ENCODE data around the gene BSDC1.
"Not testable (repeated sequence)": the region's sequence is repeated elsewhere in the genome, so short reads cannot be mapped to it uniquely, and the experiment has no call there.

BSDC1 gene

GRCh38 chr1:32394141-32394889, at the start of gene BSDC1:
BSDC1 (minus strand) TSS chr1:32394441; CDS start chr1:32394414, 27 bp downstream.
- peak; percentile 100 for DNase-seq

GRCh38 chr1:32441467-32441866, 47.2 kb upstream of the BSDC1 start:
- DNase-seq = not testable (repeated sequence)

- DNase-seq = not testable (repeated sequence)
Measured at GRCh38 chr1:32438777-32439176, 44.5 kb upstream of the BSDC1 start.

- DNase-seq = no peak
Measured at GRCh38 chr1:32438136-32438535, 43.9 kb upstream of the BSDC1 start.

- DNase-seq = no peak
Measured at GRCh38 chr1:32431736-32432400, 37.6 kb upstream of the BSDC1 start.

GRCh38 chr1:32427264-32427963, 33.2 kb upstream of the BSDC1 start:
- no peak for DNase-seq

- peak; percentile 30 for DNase-seq
Measured at GRCh38 chr1:32426489-32427255, 32.4 kb upstream of the BSDC1 start.

- DNase-seq = no peak
Measured at GRCh38 chr1:32421775-32422174, 27.5 kb upstream of the BSDC1 start.

GRCh38 chr1:32414186-32414886, 20.1 kb upstream of the BSDC1 start:
- no peak for DNase-seq

- DNase-seq = peak; percentile 92
Measured at GRCh38 chr1:32413507-32414185, 19.4 kb upstream of the BSDC1 start.

GRCh38 chr1:32411261-32411660, 17.0 kb upstream of the BSDC1 start:
- DNase-seq = peak; percentile 19

GRCh38 chr1:32406629-32407111, 12.4 kb upstream of the BSDC1 start:
- DNase-seq = no peak

- DNase-seq = no peak
Measured at GRCh38 chr1:32405672-32406467, 11.6 kb upstream of the BSDC1 start.

- no peak for DNase-seq
Measured at GRCh38 chr1:32404946-32405345, 10.7 kb upstream of the BSDC1 start.

- DNase-seq = peak; percentile 87
Measured at GRCh38 chr1:32400876-32401631, 6.8 kb upstream of the BSDC1 start.

- DNase-seq = no peak
Measured at GRCh38 chr1:32399843-32400242, 5.6 kb upstream of the BSDC1 start.

- DNase-seq = no peak
Measured at GRCh38 chr1:32398401-32398800, 4.2 kb upstream of the BSDC1 start.

- not testable (repeated sequence) for DNase-seq
Measured at GRCh38 chr1:32396524-32396923, 2.3 kb upstream of the BSDC1 start.

GRCh38 chr1:32394890-32395432, 720 bp upstream of the BSDC1 start:
- peak; percentile 79 for DNase-seq

GRCh38 chr1:32393832-32394140, 455 bp downstream of the BSDC1 start:
- peak; percentile 78 for DNase-seq

All from DMS53 (cell line).